Lung (tissue), 12 donors: ENCODE results near the gene HOMER2. TPM values are rescaled to one million over a fixed set of nuclear protein-coding genes. Genes with fewer than 3 reads are reported as not detected.

Experiments used
- ATAC-seq: fragments of 200-7000 bp; cut with Tn5 transposase; one replicate; pipeline ENCODE4 v1.9.1; 2020; ENCODE audit warnings: moderate number of reproducible peaks; ENCODE audit not compliant: insufficient read depth, low FRiP score
- DNase-seq, 3 donors: peaks; one replicate each; pipeline ENCODE4 v3.0.0-alpha.2; 2013 to 2017
- H3K27ac ChIP-seq, 2 donors: one replicate each; pipeline ENCODE4 v1.5.1; 2013; ENCODE audit warnings: mild to moderate bottlenecking in 2 of 2, moderate library complexity in 2 of 2, control low read depth in 1 of 2, inconsistent platforms in 1 of 2, low read depth in 1 of 2, low read length in 1 of 2
- H3K27me3 ChIP-seq, 3 donors: one replicate each; pipeline ENCODE4 v1.5.1; 2013; ENCODE audit warnings: low read length in 2 of 3; ENCODE audit not compliant: control insufficient read depth in 3 of 3, insufficient read depth in 3 of 3
- H3K36me3 ChIP-seq, 4 donors: one replicate each; pipeline ENCODE4 v1.5.1; 2013; ENCODE audit warnings: low read length in 4 of 4, mild to moderate bottlenecking in 1 of 4, moderate library complexity in 1 of 4; ENCODE audit not compliant: control insufficient read depth in 4 of 4, insufficient read depth in 4 of 4
- H3K4me1 ChIP-seq, 5 donors: one replicate each; pipeline ENCODE4 v1.5.1; 2013; ENCODE audit warnings: low read length in 5 of 5, mild to moderate bottlenecking in 2 of 5, moderate library complexity in 1 of 5; ENCODE audit not compliant: control insufficient read depth in 5 of 5, insufficient read depth in 5 of 5
- H3K4me3 ChIP-seq: one replicate; pipeline ENCODE4 v1.5.1; 2013; ENCODE audit warnings: mild to moderate bottlenecking, control low read depth, moderate library complexity
- H3K9ac ChIP-seq, 2 donors: one replicate each; pipeline ENCODE4 v1.5.1; 2013; ENCODE audit warnings: low read length in 2 of 2, control low read depth in 1 of 2; ENCODE audit not compliant: insufficient read depth in 1 of 2
- H3K9me3 ChIP-seq, 4 donors: one replicate each; pipeline ENCODE4 v1.5.1; 2013; ENCODE audit warnings: low read length in 3 of 4, mild to moderate bottlenecking in 1 of 4, moderate library complexity in 1 of 4; ENCODE audit not compliant: control insufficient read depth in 4 of 4, insufficient read depth in 3 of 4
- CTCF ChIP-seq: IDR thresholded peaks from 2 replicates; pipeline ENCODE4 v1.5.1; 2012; ENCODE audit warnings: mild to moderate bottlenecking; ENCODE audit errors: control extremely low read depth, extremely low read depth
- WGBS, 2 donors: extraction: QIAGEN DNeasy Blood & Tissue Kit; methylation state at CpG; one replicate each; pipeline ENCODE4 v1.1.7; 2013; 5-methylcytosine and 5-hydroxymethylcytosine counted together
- polyA plus RNA-seq, 2 donors: library from polyadenylated mRNA; stranded (reverse); fragments of 200-250 nt; gene quantifications; one replicate each; pipeline ENCODE4 v1.2.1, GENCODE V29; 2013
- total RNA-seq, 2 donors: library from RNA; depleted of rRNA in 1 of 2; stranded (reverse); fragments of >200 nt in 1 of 2; gene quantifications; one replicate each; pipeline ENCODE4 v1.2.1, GENCODE V29; 2014 to 2021
- donor health status: control.
- donor health status: control.
- donor health status: Bipolar disorder and iron deficiency.
- donor health status: healthy.
- donor health status: DM: yes; HTN: yes; CAD: no.

Gene HOMER2
- total and polyA plus RNA-seq, 4 donors = 7.5 to 18.1 (median 11.6) TPM

- H3K9me3 ChIP-seq = no peaks in the 10 kb centered on the region
- DNase-seq = no peak
- TF ChIP-seq CTCF = no peak
- no peak overlapping the region for H3K27ac ChIP-seq
- no peak overlapping the region for H3K9ac ChIP-seq
- ATAC-seq = no peak
- H3K4me1 ChIP-seq = no peaks in the 10 kb centered on the region
- no peaks in the 10 kb centered on the region for H3K36me3 ChIP-seq
- 92 to 98% methylated on average over 2 of the region's 2 CpGs for WGBS, 2 donors
- no peaks in the 10 kb centered on the region for H3K27me3 ChIP-seq
- no peak overlapping the region for H3K4me3 ChIP-seq
These were observed 22.1 kb downstream of the HOMER2 start for GRCh38 chr15:82930461-82930860.

DNA sequence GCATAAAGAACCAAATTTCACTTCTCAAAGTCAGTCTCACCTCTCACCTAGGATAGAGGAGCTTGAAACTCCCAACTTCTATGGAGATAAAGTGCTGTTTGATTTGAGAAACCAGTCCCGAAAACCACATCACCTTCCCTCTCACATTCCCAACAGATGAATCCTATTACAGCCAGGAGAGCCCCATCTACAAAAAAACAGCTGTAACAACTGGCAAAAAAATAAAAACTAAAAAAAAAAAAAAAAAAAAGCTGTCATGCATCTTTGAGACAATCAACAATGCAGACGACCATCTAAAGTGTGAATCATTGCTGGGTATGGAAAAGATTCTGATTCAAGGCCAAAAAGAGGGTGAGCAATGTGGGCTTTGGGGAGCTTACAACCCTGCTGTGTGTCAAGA, 23.8 kb downstream of the HOMER2 start:
- Histone ChIP-seq H3K27ac (no peak overlapping the region), H3K36me3 (no peaks in the 10 kb centered on the region), H3K27me3 (no peaks in the 10 kb centered on the region), H3K9me3 (no peaks in the 10 kb centered on the region), H3K4me3 (no peak overlapping the region), H3K4me1 (no peaks in the 10 kb centered on the region), H3K9ac (no peak overlapping the region)
- DNase-seq (no peak), ATAC-seq (no peak)
- WGBS, 2 donors = 73 to 89% methylated on average over 2 of the region's 2 CpGs
- TF ChIP-seq CTCF = no peak

GRCh38 chr15:82923744-82924143, 28.8 kb downstream of the HOMER2 start:
- Histone ChIP-seq H3K9ac (no peak overlapping the region), H3K36me3 (no peaks in the 10 kb centered on the region), H3K4me1 (peaks cover 0 to 2% (median 0%) of the 10 kb centered on the region in 5 donors), H3K27me3 (no peaks in the 10 kb centered on the region), H3K9me3 (no peaks in the 10 kb centered on the region), H3K4me3 (no peak overlapping the region), H3K27ac (no peak overlapping the region)
- ATAC-seq = no peak
- 88 to 94% methylated on average over 7 of the region's 7 CpGs for WGBS, 2 donors
- DNase-seq = no peak
- no peak for TF ChIP-seq CTCF

GRCh38 chr15:82922737-82923136, 29.8 kb downstream of the HOMER2 start:
- peaks cover 0 to 2% (median 0%) of the 10 kb centered on the region in 5 donors for H3K4me1 ChIP-seq
- no peak overlapping the region for H3K9ac ChIP-seq
- H3K27me3 ChIP-seq = no peaks in the 10 kb centered on the region
- DNase-seq (no peak), ATAC-seq (no peak)
- TF ChIP-seq CTCF = no peak
- WGBS, 2 donors = 86 to 88% methylated on average over 4 of the region's 4 CpGs
- H3K4me3 ChIP-seq = no peak overlapping the region
- no peaks in the 10 kb centered on the region for H3K36me3 ChIP-seq
- no peak overlapping the region for H3K27ac ChIP-seq
- H3K9me3 ChIP-seq = no peaks in the 10 kb centered on the region
